Choroid plexus epithelial cell (primary cell): ENCODE results near the gene ARHGAP8.
"Not testable (repeated sequence)": the region's sequence is repeated elsewhere in the genome, so short reads cannot be mapped to it uniquely, and the experiment has no call there.

Experiments used
- DNase-seq: peaks from one replicate; pipeline ENCODE4 v3.0.0-alpha.2; 2010; ENCODE audit warnings: low read depth
- H3K4me3 ChIP-seq: 2 replicates; pipeline ENCODE4 v1.5.1; 2011; ENCODE audit warnings: low read depth, mild to moderate bottlenecking, control low read depth, low read length, moderate library complexity
- CTCF ChIP-seq: conservative IDR thresholded peaks from 2 replicates; pipeline ENCODE4 v1.5.1; 2011; ENCODE audit warnings: low read depth, mild to moderate bottlenecking, control low read depth, inconsistent platforms, low read length, moderate library complexity

Gene ARHGAP8

GRCh38 chr22:44793106-44793505 is 40.7 kb downstream of the ARHGAP8 start:
- TF ChIP-seq CTCF: no peak
- no peak overlapping the region for H3K4me3 ChIP-seq
- DNase-seq: no peak

- TF ChIP-seq CTCF: no peak
- no peak overlapping the region for H3K4me3 ChIP-seq
- no peak for DNase-seq
Measured at GRCh38 chr22:44793506-44794172, 41.3 kb downstream of the ARHGAP8 start.

GRCh38 chr22:44795701-44796630 is 43.6 kb downstream of the ARHGAP8 start:
- TF ChIP-seq CTCF: no peak
- no peak for DNase-seq
- no peak overlapping the region for H3K4me3 ChIP-seq

GRCh38 chr22:44797181-44797725 is 44.9 kb downstream of the ARHGAP8 start:
- DNase-seq: no peak
- H3K4me3 ChIP-seq: no peak overlapping the region
- no peak for TF ChIP-seq CTCF

GRCh38 chr22:44799077-44799945 is 46.9 kb downstream of the ARHGAP8 start:
- TF ChIP-seq CTCF: no peak
- H3K4me3 ChIP-seq: no peak overlapping the region

GRCh38 chr22:44799946-44800634 is 47.7 kb downstream of the ARHGAP8 start:
- not testable (repeated sequence) for DNase-seq, H3K4me3 ChIP-seq

More at GRCh38 chr22:44799077-44799945, 46.9 kb downstream of the ARHGAP8 start:
- DNase-seq: no peak
